K562 (cell line): Measurements from ENCODE around the gene SLC6A13. TPM values are rescaled to one million over a fixed set of nuclear protein-coding genes. Genes with fewer than 3 reads are reported as not detected.

Source experiments
- ATAC-seq: fragments of 200-7000 bp; cut with Tn5 transposase; 3 replicates; pipeline ENCODE4 v1.9.1; 2020; ENCODE audit warnings: moderate library complexity
- BruUV-seq: library from RNA; stranded (reverse); fragments of 400-500 nt; replicated peaks from 2 replicates; lab custom pipeline; 2021; lab: Mats Ljungman, UMichigan
- CTCF ChIA-PET: fragments of 300-600 bp; formaldehyde crosslinking; extraction: SDS; loops from one replicate; lab custom pipeline; 2021; ENCODE audit warnings: low intra/inter-chr PET ratio; lab: Yijun Ruan, JAX
- POLR2A ChIA-PET: fragments of 300-600, 350-650 bp; sonication (Branson Sonifier 250); formaldehyde crosslinking; extraction: SDS; loops from one replicate; lab custom pipeline; 2021; ENCODE audit warnings: antibody characterized with exemption, inconsistent platforms; lab: Yijun Ruan, JAX
- DNase-seq, 4 experiments: peaks; one replicate each; pipeline versions ENCODE4 v3.0.0 to v3.0.0-alpha.2; 2011 to 2018; ENCODE audit warnings: low spot score in 3 of 4, mixed read lengths in 3 of 4; ENCODE audit errors: extremely low read depth in 1 of 4
- FAIRE-seq: peaks from 2 replicates; lab custom pipeline; 2011; peaks lifted over from hg19 to GRCh38; lab: Jason Lieb, UNC
- H2AFZ ChIP-seq: 2 replicates; pipeline ENCODE4 v1.6.0; 2011; ENCODE audit warnings: low read depth, low read length, control low read depth, inconsistent platforms
- H3K27ac ChIP-seq: fragments of 200-600 bp; 3 replicates; pipeline ENCODE4 v1.8.0; 2011; ENCODE audit warnings: low read depth, mild to moderate bottlenecking, control low read depth, inconsistent platforms, low read length, moderate library complexity, mixed read lengths; ENCODE audit errors: extremely low read depth
- H3K27me3 ChIP-seq, 2 experiments: fragments of 300-600 bp in 1 of 2; 2 replicates in 1 of 2; 3 replicates in 1 of 2; pipeline versions ENCODE4 v1.6.0 to v1.8.0; 2011; ENCODE audit warnings: inconsistent platforms in 2 of 2, low read length in 2 of 2, mild to moderate bottlenecking in 1 of 2, mixed read lengths in 1 of 2, moderate library complexity in 1 of 2; ENCODE audit not compliant: control insufficient read depth in 2 of 2, insufficient read depth in 2 of 2
- H3K36me3 ChIP-seq: fragments of 300-600 bp; 3 replicates; pipeline ENCODE4 v1.8.0; 2011; ENCODE audit warnings: mild to moderate bottlenecking, low read length, inconsistent platforms; ENCODE audit not compliant: control insufficient read depth, insufficient read depth
- H3K4me1 ChIP-seq, 2 experiments: fragments of 200-600 bp in 1 of 2; replicated peaks in 1 of 2; 2 replicates in 1 of 2; 3 replicates in 1 of 2; pipeline versions ENCODE4 v1.5.1 to v1.8.0; 2011; ENCODE audit warnings: inconsistent platforms in 2 of 2, low read length in 2 of 2, mild to moderate bottlenecking in 1 of 2, mixed read lengths in 1 of 2, moderate library complexity in 1 of 2; ENCODE audit not compliant: control insufficient read depth in 2 of 2, insufficient read depth in 2 of 2
- H3K4me2 ChIP-seq: 2 replicates; pipeline ENCODE4 v1.6.1; 2011; ENCODE audit warnings: low read length, control low read depth, inconsistent platforms, mixed read lengths; ENCODE audit not compliant: insufficient read depth
- H3K4me3 ChIP-seq: fragments of 200-600 bp; sonication (generic), shearing (Covaris generic); 2 replicates; pipeline ENCODE4 v1.5.1; 2016; ENCODE audit warnings: control low read depth, inconsistent platforms
- H3K79me2 ChIP-seq: fragments of 200-600 bp; 3 replicates; pipeline ENCODE4 v1.8.0; 2011; ENCODE audit warnings: low read length, inconsistent platforms; ENCODE audit not compliant: control insufficient read depth, insufficient read depth
- H3K9ac ChIP-seq, 2 experiments: 2 replicates each; pipeline versions ENCODE4 v1.6.0 to v1.6.1; 2011; ENCODE audit warnings: low read depth in 2 of 2, low read length in 2 of 2, control low read depth in 1 of 2, inconsistent platforms in 1 of 2, mild to moderate bottlenecking in 1 of 2, mixed read lengths in 1 of 2; ENCODE audit not compliant: insufficient read depth in 1 of 2
- H3K9me1 ChIP-seq: one replicate; pipeline ENCODE4 v1.6.0; 2011; ENCODE audit warnings: inconsistent platforms, mild to moderate bottlenecking, low read length, moderate library complexity; ENCODE audit not compliant: control insufficient read depth, insufficient read depth
- H3K9me3 ChIP-seq: replicated peaks from 2 replicates; pipeline ENCODE4 v1.5.1; 2011; ENCODE audit warnings: low read depth, low read length, inconsistent platforms; ENCODE audit not compliant: control insufficient read depth, insufficient read depth
- H4K20me1 ChIP-seq: replicated peaks from 2 replicates; pipeline ENCODE4 v1.6.1; 2011; ENCODE audit warnings: low read length, inconsistent platforms, mixed read lengths; ENCODE audit not compliant: control insufficient read depth, insufficient read depth
- CHD1 ChIP-seq: fragments of 200-600 bp; sonication (generic); IDR thresholded peaks from one replicate; pipeline ENCODE4 v1.6.1; 2012; ENCODE audit warnings: mild to moderate bottlenecking, moderate library complexity, low read length, inconsistent platforms
- E2F6 ChIP-seq, 2 experiments: IDR thresholded peaks; 2 replicates each; pipeline ENCODE4 v1.6.1; 2011; ENCODE audit warnings: borderline replicate concordance in 1 of 2, control low read depth in 1 of 2, low read depth in 1 of 2, low read length in 1 of 2, mild to moderate bottlenecking in 1 of 2, mixed read lengths in 1 of 2, moderate library complexity in 1 of 2; ENCODE audit not compliant: insufficient read depth in 1 of 2, insufficient read length in 1 of 2, poor library complexity in 1 of 2, severe bottlenecking in 1 of 2; ENCODE audit errors: extremely low read depth in 1 of 2
- EP300 ChIP-seq: IDR thresholded peaks from 2 replicates; pipeline ENCODE4 v1.6.1; 2012; ENCODE audit warnings: low read length, improper control_type of control experiment
- GABPA ChIP-seq: fragments of 200-800 bp; sonication (Bioruptor generic); conservative IDR thresholded peaks from 2 replicates; pipeline ENCODE4 v1.6.1; 2016; ENCODE audit warnings: low read depth, missing genetic modification characterization, missing compliant biosample characterization
- MNT ChIP-seq, 2 experiments: fragments of 450-650 bp; conservative IDR thresholded peaks; 2 replicates each; pipeline ENCODE4 v1.6.1; 2017; ENCODE audit warnings: mild to moderate bottlenecking in 2 of 2, moderate library complexity in 2 of 2
- MYBL2 ChIP-seq, 2 experiments: fragments of 450-650 bp in 1 of 2; sonication (generic) in 1 of 2; formaldehyde crosslinking in 1 of 2; IDR thresholded peaks; 2 replicates each; pipeline versions ENCODE4 v1.6.1 to v1.8.1; 2017 to 2022; ENCODE audit warnings: borderline replicate concordance in 1 of 2, inconsistent platforms in 1 of 2, low read depth in 1 of 2, mild to moderate bottlenecking in 1 of 2, missing genetic modification reagents in 1 of 2, moderate library complexity in 1 of 2
- NCOR1 ChIP-seq: fragments of 450-650 bp; IDR thresholded peaks from 2 replicates; pipeline ENCODE4 v1.6.1; 2016; ENCODE audit warnings: mild to moderate bottlenecking, moderate library complexity
- NR3C1 ChIP-seq: sonication (generic); formaldehyde crosslinking; IDR thresholded peaks from 2 replicates; pipeline ENCODE4 v1.8.1; 2022; ENCODE audit warnings: missing genetic modification reagents
- PBX2 ChIP-seq, 2 experiments: IDR thresholded peaks in 1 of 2; conservative IDR thresholded peaks in 1 of 2; 2 replicates each; pipeline ENCODE4 v1.6.1; 2016; ENCODE audit warnings: low read depth in 2 of 2, mild to moderate bottlenecking in 1 of 2, missing compliant biosample characterization in 1 of 2, missing genetic modification characterization in 1 of 2, moderate library complexity in 1 of 2
- RAD21 ChIP-seq, 2 experiments: fragments of 250-450 bp in 1 of 2; fragments of 450-650 bp in 1 of 2; sonication (Bioruptor Pico) in 1 of 2; formaldehyde crosslinking in 1 of 2; IDR thresholded peaks in 1 of 2; conservative IDR thresholded peaks in 1 of 2; 2 replicates each; pipeline versions ENCODE4 v1.4.0 to v1.8.0; 2020 to 2022; ENCODE audit warnings: mild to moderate bottlenecking in 2 of 2, moderate library complexity in 1 of 2
- WGBS: fragments of 100-300 bp; shearing (Covaris generic); methylation state at CpG from one replicate; pipeline ENCODE4 v1.1.6; 2016; ENCODE audit warnings: low coverage, mixed read lengths; ENCODE audit not compliant: insufficient coverage; ENCODE audit errors: missing lambda C conversion rate; 5-methylcytosine and 5-hydroxymethylcytosine counted together
- in situ Hi-C: fragments of 300-500 bp; cut with MboI; formaldehyde crosslinking; loops from 4 replicates; pipeline ENCODE4 v1.15.0; 2018; ENCODE audit warnings: inconsistent platforms, mixed read lengths
- intact Hi-C: fragments of 100-400 bp; cut with micrococcal nuclease; formaldehyde crosslinking; loops from 2 replicates; pipeline ENCODE4 v1.14.2; 2022
- polyA plus RNA-seq, 8 experiments: library from polyadenylated mRNA; depleted of rRNA in 4 of 8; stranded (reverse) in 5 of 8; unstranded in 3 of 8; fragments of >200 nt; fragmentation: Nextera tagmentation in 2 of 8; fragmentation: Illumina TruSeq in 1 of 8; extraction: Ambion mirVana in 2 of 8; extraction: Trizol in 1 of 8; gene quantifications; 2 replicates each; pipeline versions ENCODE4 v1.2.1 to v1.2.3, GENCODE V29; 2011 to 2014; ENCODE audit warnings: inconsistent platforms in 1 of 8, missing spikeins in 1 of 8
- total RNA-seq, 7 experiments: library from RNA; depleted of rRNA in 6 of 7; stranded (reverse); fragments of >200 nt in 6 of 7; fragmentation: Illumina TruSeq in 2 of 7; extraction: Trizol in 2 of 7; gene quantifications; 2 replicates each; pipeline versions ENCODE4 v1.2.1 to v1.2.3, GENCODE V29; 2011 to 2021; ENCODE audit warnings: low replicate concordance in 1 of 7

SLC6A13 gene
- total and polyA plus RNA-seq, 9 of the 15 experiments (the other 6 are each of a cell fraction or from before 2014, with no cell fraction given): 0.06 to 0.33 (median 0.22) TPM; not detected in 4

GRCh38 chr12:227286-227915, 35.2 kb downstream of the SLC6A13 start (continued):
- TF ChIP-seq NR3C1 (CRISPR knock-in tag): no peak
- TF ChIP-seq E2F6 (IDR thresholded peaks at IDR 0.05; ENCODE audit: borderline replicate concordance in 1 of 2, extremely low read depth in 1 of 2, insufficient read depth in 1 of 2, insufficient read length in 1 of 2, low read depth in 1 of 2, low read length in 1 of 2, poor library complexity in 1 of 2, severe bottlenecking in 1 of 2): no peak
- no peak for TF ChIP-seq GABPA (tag)
- no peak for TF ChIP-seq MNT (conservative IDR thresholded peaks at IDR 0.05)
- TF ChIP-seq NCOR1: no peak
- no peak for TF ChIP-seq CHD1

- peak; percentile 64 for ATAC-seq
- ChIA-PET CTCF (no interaction called here), POLR2A (no interaction called here)
- no peak overlapping the region for H3K4me2 ChIP-seq
- H3K9ac ChIP-seq: no peak overlapping the region
- 5% methylated on average over 12 of the region's 14 CpGs for WGBS
- H4K20me1 ChIP-seq: no peaks in the 10 kb centered on the region
- no TSS peak for BruUV-seq
- DNase-seq: peak in 1 of 4 experiments; percentile 11
- no peaks in the 10 kb centered on the region for H3K36me3 ChIP-seq
- no peak overlapping the region for H3K27ac ChIP-seq
- FAIRE-seq: no peak
- in situ Hi-C loops (no loop called here), intact Hi-C loops (no loop called here)
- H3K27me3 ChIP-seq: peaks cover 13 to 82% of the 10 kb centered on the region in 2 experiments
- no peak overlapping the region for H2AFZ ChIP-seq
- H3K4me1 ChIP-seq: no peaks in the 10 kb centered on the region
- no peaks in the 10 kb centered on the region for H3K9me3 ChIP-seq
- H3K79me2 ChIP-seq: no peaks in the 10 kb centered on the region
- H3K9me1 ChIP-seq: no peaks in the 10 kb centered on the region
- no peak overlapping the region for H3K4me3 ChIP-seq
- TF ChIP-seq EP300 (no peak), RAD21 (CRISPR knock-in tag; conservative IDR thresholded peaks at IDR 0.05 in 1 of 2, IDR thresholded peaks at IDR 0.05 in 1 of 2) (peak in 1 of 2 experiments; percentile 25; a peak in 2 of 4 replicates), PBX2 (CRISPR knock-in tag; IDR thresholded peaks at IDR 0.05; ENCODE audit: low read depth) (no peak), PBX2 (tag; conservative IDR thresholded peaks at IDR 0.05; ENCODE audit: low read depth) (no peak), MYBL2 (IDR thresholded peaks at IDR 0.05; ENCODE audit: low read depth) (no peak), MYBL2 (CRISPR knock-in tag; IDR thresholded peaks at IDR 0.05; ENCODE audit: borderline replicate concordance) (no peak)
Measured at GRCh38 chr12:226401-226800, 36.2 kb downstream of the SLC6A13 start.
